CMK (cell line): ENCODE measurements around the gene ERMARD.

Source experiments
- DNase-seq: peaks from one replicate; pipeline ENCODE4 v3.0.0-alpha.2; 2010; ENCODE audit warnings: low read depth

ERMARD gene

GRCh38 chr6:169802790-169803189 lies 51.4 kb downstream of the ERMARD start:
- DNase-seq: no peak

- peak; percentile 15 for DNase-seq
Observed at GRCh38 chr6:169803271-169803811, 51.9 kb downstream of the ERMARD start.

GRCh38 chr6:169803816-169804340 lies 52.5 kb downstream of the ERMARD start:
- DNase-seq: no peak

- no peak for DNase-seq
Observed at GRCh38 chr6:169804427-169804826, 53.0 kb downstream of the ERMARD start.

- DNase-seq: no peak
Observed at GRCh38 chr6:169805242-169805838, 53.9 kb downstream of the ERMARD start.

DNA sequence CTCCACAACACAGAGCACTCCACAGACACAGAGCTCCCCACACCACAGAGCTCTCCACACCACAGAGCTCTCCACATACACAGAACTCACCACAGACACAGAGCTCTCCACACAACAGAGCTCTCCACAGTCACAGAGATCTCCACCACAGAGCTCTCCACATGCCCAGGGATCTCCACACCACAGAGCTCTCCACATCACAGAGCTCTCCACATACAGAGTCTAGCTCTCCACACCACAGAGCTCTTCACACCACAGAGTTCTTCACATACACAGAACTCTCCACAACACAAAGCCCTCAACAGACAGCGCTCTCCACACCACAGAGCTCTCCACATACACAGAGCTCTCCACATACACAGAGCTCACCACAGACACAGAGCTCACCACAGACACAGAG lies 55.3 kb downstream of the ERMARD start:
- DNase-seq: no peak

DNA sequence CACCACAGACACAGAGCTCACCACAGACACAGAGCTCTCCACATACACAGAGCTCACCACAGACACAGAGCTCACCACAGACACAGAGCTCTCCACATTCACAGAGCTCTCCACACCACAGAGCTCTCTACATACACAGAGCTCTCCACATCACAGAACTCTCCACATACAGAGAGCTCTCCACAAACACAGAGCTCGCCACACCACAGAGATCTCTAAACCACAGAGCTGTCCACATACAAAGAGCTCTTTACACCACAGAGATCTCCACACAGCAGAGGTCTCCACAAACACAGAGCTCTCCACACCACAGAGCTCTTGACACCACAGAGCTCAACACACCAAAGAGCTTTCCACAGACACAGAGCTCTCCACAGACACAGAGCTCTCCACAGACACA lies 55.8 kb downstream of the ERMARD start:
- no peak for DNase-seq

- DNase-seq: no peak
Observed at GRCh38 chr6:169807699-169808607, 56.5 kb downstream of the ERMARD start.

DNA sequence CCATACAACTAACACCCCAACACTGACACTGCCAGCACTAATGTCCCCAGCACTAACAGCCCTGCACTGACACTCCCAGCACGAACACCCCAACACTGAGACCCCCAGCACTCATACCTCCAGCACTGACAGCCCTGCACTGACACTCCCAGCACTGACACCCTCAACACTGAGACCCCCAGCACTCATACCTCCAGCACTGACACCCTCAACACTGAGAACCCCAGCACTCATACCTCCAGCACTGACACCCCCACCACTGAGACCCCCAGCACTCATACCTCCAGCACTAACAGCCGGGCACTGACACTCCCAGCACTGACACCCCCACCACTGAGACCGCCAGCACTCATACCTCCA lies 57.2 kb downstream of the ERMARD start:
- no peak for DNase-seq

DNA sequence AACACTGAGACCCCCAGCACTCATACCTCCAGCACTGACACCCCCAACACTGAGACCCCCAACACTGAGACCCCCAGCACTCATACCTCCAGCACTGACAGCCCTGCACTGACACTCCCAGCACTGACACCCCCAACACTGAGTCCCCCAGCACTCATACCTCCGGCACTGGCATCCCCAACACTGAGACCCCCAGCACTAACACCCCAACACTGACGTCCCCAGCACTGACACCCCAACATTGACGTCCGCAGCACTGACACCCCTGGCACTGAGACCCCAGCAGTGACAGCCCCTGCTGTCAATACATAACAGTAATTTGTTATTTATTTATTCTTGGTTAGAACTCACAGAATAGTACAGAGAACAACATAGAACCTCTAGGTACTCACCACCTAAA lies 58.0 kb downstream of the ERMARD start:
- DNase-seq: no peak

- DNase-seq: no peak
Observed at GRCh38 chr6:169810066-169810989, 58.9 kb downstream of the ERMARD start.

DNA sequence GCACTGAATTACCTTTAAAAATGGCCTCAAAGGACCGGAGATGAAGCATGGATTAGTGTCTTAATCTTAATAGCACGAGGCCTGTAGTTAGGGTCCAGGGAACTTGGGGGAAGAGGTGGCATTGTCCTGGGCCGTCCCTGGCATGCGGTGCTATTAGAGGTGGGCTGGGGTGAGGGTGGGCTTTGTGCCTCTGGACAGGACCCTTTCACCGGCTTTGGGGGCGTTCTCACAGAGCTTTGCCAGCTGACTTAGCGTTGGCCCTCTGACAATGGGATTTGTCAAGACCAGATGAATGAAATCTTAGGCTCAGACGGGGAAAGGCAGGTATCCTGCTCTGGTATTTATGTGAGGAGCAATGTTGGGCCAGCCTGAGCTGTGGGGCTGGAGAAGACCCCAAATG lies 59.6 kb downstream of the ERMARD start:
- DNase-seq: no peak

DNA sequence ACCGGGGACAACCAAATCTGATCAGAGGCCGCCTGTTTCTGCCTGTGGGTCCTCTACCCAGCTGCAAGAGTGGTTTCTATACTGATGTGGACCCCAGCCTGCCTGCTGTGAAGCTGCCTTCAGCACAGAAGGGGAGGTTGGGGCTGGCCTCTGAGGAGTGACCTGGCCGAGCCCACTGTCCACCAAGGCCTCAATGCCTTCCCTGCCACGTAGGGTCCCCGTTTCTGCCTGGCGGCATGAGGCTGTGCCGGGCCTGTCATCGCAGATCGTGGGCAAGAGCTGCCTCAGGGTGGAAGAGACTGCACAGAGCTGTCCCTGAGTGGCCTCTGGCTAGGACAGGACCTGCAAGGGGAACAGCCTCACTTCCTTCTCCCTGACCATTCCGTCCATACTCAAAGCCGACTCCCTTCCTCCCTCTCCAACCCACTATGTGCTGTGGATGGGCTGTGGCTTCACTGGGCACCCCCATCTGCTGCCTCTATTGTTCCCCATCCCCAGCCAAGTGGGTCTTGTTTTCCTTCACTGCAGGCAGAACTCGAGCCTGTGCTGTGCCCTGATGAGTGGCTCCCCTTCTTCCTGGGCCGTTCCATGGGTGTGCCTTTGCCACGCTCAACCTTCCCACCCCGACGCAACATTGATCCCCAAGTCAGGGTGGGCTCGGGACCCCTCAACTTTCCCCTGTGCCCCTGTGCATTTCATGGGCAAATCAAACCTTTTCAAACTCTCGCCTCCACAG lies 60.3 kb downstream of the ERMARD start:
- no peak for DNase-seq

DNA sequence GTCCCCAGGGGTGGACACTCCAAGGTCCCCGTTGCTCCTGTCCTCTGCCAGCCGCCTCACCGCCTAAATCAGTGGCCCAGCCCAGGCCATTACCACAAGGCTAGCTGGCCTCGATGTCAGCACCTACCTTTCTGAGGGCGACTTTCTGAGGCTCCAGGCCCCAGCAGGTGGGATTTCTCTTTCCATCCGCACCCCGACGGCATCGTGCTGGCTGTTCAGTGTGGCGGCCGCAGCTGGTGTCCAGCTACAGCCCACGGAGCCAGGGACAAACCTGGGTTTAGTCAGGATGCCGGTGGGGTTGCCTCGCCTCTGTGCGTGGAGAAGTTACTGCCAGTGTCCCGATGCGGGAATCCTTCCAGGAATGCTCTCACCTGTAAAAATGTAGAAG lies 60.8 kb downstream of the ERMARD start:
- DNase-seq: no peak

DNA sequence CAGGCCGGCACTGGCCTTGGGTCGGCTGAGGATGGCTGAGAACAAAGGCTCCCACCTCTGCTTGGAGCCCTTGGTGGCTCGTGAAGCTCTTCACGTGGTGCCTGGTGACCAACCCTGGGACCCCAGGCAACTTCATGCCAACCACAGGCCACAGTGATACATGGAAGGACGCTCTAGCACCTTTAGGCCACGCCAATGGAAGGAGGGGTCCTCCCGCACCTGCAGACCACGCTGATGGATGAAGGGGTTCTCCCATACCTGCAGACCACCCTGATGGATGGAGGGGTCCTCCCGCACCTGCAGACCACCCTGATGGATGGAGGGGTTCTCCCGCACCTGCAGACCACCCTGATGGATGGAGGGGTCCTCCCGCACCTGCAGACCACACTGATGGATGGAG lies 62.5 kb downstream of the ERMARD start:
- DNase-seq: no peak

DNA sequence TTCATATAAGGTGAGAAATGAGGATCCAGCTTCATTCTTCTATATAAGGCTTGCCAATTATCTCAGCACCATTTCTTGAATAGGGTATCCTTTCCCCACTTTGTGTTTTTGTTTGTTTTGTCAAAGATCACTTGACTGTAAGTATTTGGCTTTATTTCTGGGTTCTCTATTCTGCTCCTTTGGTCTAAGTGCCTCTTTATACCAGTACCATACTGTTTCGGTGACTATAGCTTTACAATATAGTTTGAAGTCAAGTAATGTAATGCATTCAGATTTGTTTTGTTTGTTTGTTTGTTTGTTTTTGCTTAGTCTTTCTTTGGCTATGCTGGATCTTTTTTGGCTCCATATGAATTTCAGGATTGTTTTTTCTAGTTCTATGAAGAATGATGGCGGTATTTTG lies 64.6 kb downstream of the ERMARD start:
- DNase-seq: no peak

DNA sequence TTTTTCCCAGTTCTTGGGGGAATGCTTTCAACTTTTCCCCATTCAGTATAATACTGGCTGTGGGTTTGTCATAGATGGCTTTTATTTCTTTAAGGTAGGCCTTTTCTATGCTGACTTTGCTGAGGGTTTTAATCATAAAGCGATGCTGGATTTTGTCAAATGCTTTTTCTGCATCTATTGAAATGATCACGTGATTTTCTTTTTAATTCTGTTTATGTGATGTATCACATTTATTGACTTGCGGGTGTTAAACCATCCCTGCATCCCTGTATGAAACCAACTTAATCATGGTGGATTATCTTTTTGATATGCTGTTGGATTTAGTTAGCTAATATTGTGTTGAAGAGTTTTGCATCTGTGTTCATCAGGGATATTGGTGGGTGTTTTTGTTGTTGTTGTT lies 65.6 kb downstream of the ERMARD start:
- no peak for DNase-seq

DNA sequence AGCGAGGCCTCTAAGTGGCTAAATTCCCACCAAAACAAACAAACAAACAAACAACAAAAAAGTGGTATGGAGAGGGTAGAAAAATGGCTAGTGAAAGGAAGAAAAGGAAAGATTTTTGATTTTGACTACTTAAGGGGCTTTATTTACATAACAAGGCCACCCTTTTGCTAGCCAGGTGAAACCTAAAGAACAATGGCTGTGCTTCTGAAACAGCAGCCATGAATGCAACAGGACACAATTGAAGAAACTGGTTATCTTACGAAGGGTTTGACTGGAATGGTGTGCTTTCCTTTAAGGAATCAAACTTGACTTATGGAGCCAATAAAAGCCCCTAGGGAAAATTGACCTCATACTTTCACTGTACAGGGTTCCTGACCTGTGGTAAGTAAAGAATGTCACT lies 68.9 kb downstream of the ERMARD start:
- no peak for DNase-seq

- no peak for DNase-seq
Observed at GRCh38 chr6:169824021-169824420, 72.6 kb downstream of the ERMARD start.

DNA sequence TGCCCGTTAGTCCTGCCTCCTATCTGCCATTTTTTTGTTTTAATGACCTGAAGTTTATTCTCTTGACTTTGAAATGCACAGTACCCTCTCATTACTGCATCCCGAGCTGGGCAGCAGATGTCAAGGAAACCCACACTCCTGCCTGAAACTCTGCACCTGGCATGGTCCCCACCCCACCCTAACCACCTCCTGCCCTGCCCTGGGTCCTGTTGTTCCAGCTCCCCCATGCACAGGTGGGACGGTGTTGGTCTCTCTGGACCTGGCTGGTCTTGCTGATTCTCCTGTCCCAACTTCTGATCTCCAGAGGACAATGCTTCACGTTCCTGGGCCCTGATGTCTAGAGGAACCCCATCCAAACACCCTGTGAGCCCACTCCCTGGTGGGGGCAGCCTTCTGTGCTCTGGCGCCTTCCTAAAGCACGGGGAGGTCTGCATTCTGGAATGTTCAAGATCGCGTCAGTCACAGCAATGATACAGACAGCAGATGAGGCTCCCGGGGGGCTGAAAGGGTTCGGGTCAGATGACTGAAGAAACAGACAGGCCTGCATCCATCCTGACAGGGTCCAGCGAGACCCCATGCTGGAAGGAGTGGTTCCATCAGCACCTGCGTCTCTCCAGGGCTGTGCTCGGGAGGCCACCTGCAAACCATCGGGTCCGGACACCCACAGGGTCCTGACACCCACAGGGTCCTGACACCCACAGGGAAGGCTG lies 73.6 kb downstream of the ERMARD start:
- no peak for DNase-seq
